ENCODE measurements around the gene FAM187B. TPM values are rescaled to one million over a fixed set of nuclear protein-coding genes. Genes with fewer than 3 reads are reported as not detected.
"Not testable (repeated sequence)": the region's sequence is repeated elsewhere in the genome, so short reads cannot be mapped to it uniquely, and the experiment has no call there.

Gene FAM187B
- total RNA-seq, 1 donor from 2014 or later = not detected

DNA sequence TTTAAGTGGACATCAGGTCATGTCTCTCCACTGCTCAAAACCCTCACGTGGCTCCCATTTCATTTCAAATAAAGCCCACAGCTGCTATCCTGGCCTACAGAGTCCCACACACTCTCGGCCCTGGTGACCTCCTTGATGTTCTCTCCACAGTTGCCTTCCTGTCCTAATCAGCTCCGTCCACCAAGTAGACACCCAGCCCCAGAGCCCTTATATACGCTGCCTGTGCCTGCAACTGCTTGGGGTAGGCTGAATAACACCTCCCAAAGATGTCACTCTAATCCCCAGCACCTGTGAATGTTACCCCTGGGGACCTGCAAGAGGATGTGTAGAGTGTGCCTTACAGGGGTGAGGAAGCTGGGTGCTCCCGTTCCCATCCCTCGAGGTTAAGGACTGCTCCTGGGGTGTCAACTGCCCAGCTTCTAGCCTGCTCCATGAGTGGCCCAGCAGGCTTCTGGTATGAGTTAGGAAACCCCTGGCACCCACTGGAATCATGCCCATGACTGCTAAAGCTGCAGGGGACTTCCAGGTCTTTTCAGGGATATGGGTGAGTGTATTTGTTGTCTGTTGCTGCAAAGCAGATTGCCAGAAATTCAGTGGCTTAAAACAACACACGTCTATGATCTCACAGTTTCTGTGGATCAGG lies 6.0 kb downstream of the FAM187B start:
- no peaks in the 10 kb centered on the region for H3K36me3 ChIP-seq (ENCODE audit: control insufficient read depth, insufficient read depth, low read length)
- H3K4me3 ChIP-seq (ENCODE audit: low read depth, low read length) = no peak overlapping the region
- no peak for DNase-seq (ENCODE audit: low read depth)
- TF ChIP-seq CTCF (IDR thresholded peaks at IDR 0.05; ENCODE audit: insufficient read depth, low read length, poor library complexity, severe bottlenecking) = no peak
- H3K27me3 ChIP-seq (ENCODE audit: control insufficient read depth, insufficient read depth, low read length) = peaks cover 5% of the 10 kb centered on the region

DNA sequence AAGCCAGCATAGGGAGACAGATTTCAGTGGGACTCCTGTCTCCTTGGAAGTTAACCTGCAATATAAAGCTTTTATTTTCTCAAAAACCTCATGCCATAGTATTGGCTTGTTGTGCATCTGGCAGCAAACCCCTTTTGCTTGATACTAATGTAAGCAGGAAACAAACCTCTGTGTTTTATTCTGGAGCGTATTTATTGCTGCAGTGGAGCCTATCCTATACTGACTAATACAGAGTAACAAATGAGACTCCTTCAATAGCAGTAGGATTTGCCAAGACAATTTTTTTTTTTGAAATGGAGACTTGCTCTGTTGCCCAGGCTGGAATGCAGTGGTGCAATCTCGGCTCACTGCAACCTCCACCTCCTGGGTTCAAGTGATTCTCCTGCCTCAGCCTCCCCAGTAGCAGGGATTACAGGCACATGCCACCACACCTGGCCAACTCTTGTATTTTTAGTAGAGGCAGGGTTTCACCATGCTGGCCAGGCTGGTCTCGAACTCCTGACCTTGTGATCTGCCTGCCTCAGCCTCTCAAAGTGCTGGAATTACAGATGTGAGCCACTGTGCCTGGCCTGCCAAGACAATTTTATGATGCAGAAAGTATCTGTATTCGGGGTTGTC lies 7.5 kb downstream of the FAM187B start:
- not testable (repeated sequence) for DNase-seq (ENCODE audit: low read depth); H3K36me3 ChIP-seq (ENCODE audit: control insufficient read depth, insufficient read depth, low read length)

GRCh38 chr19:35220315-35220921 lies 8.1 kb downstream of the FAM187B start:
- peaks cover 4% of the 10 kb centered on the region for H3K27me3 ChIP-seq (ENCODE audit: control insufficient read depth, insufficient read depth, low read length)
- no peak overlapping the region for H3K4me3 ChIP-seq (ENCODE audit: low read depth, low read length)
- DNase-seq (ENCODE audit: low read depth) = no peak
- no peaks in the 10 kb centered on the region for H3K36me3 ChIP-seq (ENCODE audit: control insufficient read depth, insufficient read depth, low read length)
- TF ChIP-seq CTCF (IDR thresholded peaks at IDR 0.05; ENCODE audit: insufficient read depth, low read length, poor library complexity, severe bottlenecking) = no peak

More for the DNA sequence above, 7.5 kb downstream of the FAM187B start:
- H3K27me3 ChIP-seq (ENCODE audit: control insufficient read depth, insufficient read depth, low read length); H3K4me3 ChIP-seq (ENCODE audit: low read depth, low read length): not testable (repeated sequence)

- TF ChIP-seq CTCF (IDR thresholded peaks at IDR 0.05; ENCODE audit: insufficient read depth, low read length, poor library complexity, severe bottlenecking) = no peak
- Histone ChIP-seq H3K27me3 (ENCODE audit: control insufficient read depth, insufficient read depth, low read length) (no peaks in the 10 kb centered on the region), H3K4me3 (ENCODE audit: low read depth, low read length) (no peak overlapping the region), H3K36me3 (ENCODE audit: control insufficient read depth, insufficient read depth, low read length) (no peaks in the 10 kb centered on the region)
- no peak for DNase-seq (ENCODE audit: low read depth)
These were observed 9.5 kb downstream of the FAM187B start for GRCh38 chr19:35219008-35219407.

DNA sequence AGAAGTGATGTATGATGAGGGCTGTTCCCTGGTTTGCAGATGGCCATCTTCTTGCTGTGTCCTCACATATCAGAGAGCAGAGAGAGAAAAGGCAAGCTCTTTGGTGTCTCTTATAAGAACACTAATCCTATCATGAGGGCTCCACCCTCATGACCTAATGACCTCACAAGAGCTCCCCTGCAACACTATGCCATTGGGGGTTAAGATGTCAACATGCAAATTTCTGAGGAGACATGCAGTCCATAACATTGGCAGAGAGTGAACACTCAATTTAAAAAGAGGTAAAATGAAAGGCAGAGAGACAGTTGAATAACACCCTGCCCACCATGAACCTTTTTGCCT lies 10.9 kb downstream of the FAM187B start:
- no peak for TF ChIP-seq CTCF (IDR thresholded peaks at IDR 0.05; ENCODE audit: insufficient read depth, low read length, poor library complexity, severe bottlenecking)
- no peaks in the 10 kb centered on the region for H3K36me3 ChIP-seq (ENCODE audit: control insufficient read depth, insufficient read depth, low read length)
- no peak for DNase-seq (ENCODE audit: low read depth)

DNA sequence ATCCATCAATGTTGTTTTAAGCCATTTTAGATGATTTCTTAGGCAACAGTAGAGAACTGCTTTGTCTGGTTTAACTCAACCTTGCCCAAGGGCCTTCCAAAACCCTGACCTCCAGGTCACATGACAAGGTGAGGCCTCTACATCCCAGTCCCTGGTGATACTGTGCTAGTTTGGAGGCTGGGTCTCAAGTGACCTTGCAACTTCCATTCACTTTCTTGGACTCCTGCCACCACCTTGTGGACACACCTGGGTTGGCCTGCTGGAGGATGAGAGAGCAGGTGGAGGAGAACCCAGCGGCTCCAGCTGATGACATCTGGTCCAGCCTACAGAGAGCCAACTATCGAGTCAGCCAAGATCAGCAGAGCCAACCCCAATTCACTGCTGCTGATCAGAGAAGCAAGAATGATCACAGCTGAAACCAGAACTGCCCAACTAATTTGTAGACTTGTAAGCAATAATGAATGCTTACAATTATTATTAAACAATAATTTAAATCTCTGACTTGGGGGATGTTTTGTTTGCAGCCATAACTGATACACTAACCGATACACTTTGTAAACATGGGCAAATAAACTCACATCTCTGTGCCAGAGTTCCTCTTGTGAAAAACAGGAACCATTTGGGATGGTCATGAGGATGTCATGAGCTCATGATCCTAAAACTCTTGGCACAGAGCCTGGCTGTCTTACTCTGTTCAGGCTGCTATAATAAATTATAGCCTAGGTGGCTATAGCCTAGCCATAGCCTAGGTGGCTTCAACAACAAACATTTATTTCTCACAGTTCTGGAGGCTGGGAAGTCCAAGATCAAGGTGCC lies 11.5 kb downstream of the FAM187B start:
- Histone ChIP-seq H3K36me3 (ENCODE audit: control insufficient read depth, insufficient read depth, low read length) (no peaks in the 10 kb centered on the region), H3K27me3 (ENCODE audit: control insufficient read depth, insufficient read depth, low read length) (no peaks in the 10 kb centered on the region), H3K4me3 (ENCODE audit: low read depth, low read length) (no peak overlapping the region)
- no peak for TF ChIP-seq CTCF (IDR thresholded peaks at IDR 0.05; ENCODE audit: insufficient read depth, low read length, poor library complexity, severe bottlenecking)
- DNase-seq (ENCODE audit: low read depth) = no peak

More for the DNA sequence above, 10.9 kb downstream of the FAM187B start:
- H3K27me3 ChIP-seq (ENCODE audit: control insufficient read depth, insufficient read depth, low read length) = no peaks in the 10 kb centered on the region
- no peak overlapping the region for H3K4me3 ChIP-seq (ENCODE audit: low read depth, low read length)
